Hepatocyte (in vitro differentiated cells): ENCODE data around the gene ARPP21.

ENCODE experiments used
- EZH2phosphoT487 ChIP-seq: fragments of 200-600 bp; sonication (generic); IDR thresholded peaks from one replicate; pipeline ENCODE4 v1.6.1; 2018; ENCODE audit warnings: antibody characterized with exemption, mild to moderate bottlenecking, low read depth, moderate library complexity; ENCODE audit not compliant: unreplicated experiment, severe bottlenecking
- TF ChIP-seq, protein P1 (sequence below): fragments of 200-600 bp; sonication (generic); IDR thresholded peaks from 2 replicates; pipeline ENCODE4 v1.5.1; 2016; ENCODE audit warnings: antibody characterized with exemption, mild to moderate bottlenecking; ENCODE audit not compliant: poor library complexity

DNA sequence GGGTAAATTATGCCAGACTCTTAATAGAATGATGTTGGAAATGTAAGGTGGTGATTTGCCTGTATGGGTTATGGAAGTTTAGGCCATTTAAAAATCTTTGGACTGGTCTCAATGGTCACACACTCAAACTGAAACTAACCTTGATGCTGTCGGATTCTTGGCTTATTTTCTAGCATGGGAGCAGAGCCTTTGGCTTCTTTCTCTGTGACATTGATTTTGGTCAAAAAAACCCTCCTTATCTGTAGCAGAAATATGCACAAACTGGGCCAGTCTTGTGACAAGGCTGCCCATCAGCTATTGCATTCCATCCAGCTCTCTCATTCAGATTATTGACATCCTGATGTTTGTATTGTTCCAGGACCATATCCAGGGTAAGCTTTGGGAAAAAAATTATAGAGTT lies 35.9 kb downstream of the ARPP21 start:
- TF ChIP-seq, protein P1, sequence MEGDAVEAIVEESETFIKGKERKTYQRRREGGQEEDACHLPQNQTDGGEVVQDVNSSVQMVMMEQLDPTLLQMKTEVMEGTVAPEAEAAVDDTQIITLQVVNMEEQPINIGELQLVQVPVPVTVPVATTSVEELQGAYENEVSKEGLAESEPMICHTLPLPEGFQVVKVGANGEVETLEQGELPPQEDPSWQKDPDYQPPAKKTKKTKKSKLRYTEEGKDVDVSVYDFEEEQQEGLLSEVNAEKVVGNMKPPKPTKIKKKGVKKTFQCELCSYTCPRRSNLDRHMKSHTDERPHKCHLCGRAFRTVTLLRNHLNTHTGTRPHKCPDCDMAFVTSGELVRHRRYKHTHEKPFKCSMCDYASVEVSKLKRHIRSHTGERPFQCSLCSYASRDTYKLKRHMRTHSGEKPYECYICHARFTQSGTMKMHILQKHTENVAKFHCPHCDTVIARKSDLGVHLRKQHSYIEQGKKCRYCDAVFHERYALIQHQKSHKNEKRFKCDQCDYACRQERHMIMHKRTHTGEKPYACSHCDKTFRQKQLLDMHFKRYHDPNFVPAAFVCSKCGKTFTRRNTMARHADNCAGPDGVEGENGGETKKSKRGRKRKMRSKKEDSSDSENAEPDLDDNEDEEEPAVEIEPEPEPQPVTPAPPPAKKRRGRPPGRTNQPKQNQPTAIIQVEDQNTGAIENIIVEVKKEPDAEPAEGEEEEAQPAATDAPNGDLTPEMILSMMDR: no peak
- no peak for TF ChIP-seq EZH2phosphoT487
